HG02759 (cell line): Measurements from ENCODE around the gene TOM1.
"Not testable (repeated sequence)": the region's sequence is repeated elsewhere in the genome, so short reads cannot be mapped to it uniquely, and the experiment has no call there.

Experiments
- ATAC-seq: cut with Tn5 transposase; IDR thresholded peaks from one replicate; pipeline ENCODE4 v1.9.1; 2021; ENCODE audit warnings: mild to moderate bottlenecking, moderate library complexity; ENCODE audit not compliant: unreplicated experiment

Gene TOM1

GRCh38 chr22:35393116-35394010, 93.7 kb downstream of the TOM1 start:
- no peak for ATAC-seq

- no peak for ATAC-seq
These were observed 94.3 kb downstream of the TOM1 start for GRCh38 chr22:35394011-35394312.

DNA sequence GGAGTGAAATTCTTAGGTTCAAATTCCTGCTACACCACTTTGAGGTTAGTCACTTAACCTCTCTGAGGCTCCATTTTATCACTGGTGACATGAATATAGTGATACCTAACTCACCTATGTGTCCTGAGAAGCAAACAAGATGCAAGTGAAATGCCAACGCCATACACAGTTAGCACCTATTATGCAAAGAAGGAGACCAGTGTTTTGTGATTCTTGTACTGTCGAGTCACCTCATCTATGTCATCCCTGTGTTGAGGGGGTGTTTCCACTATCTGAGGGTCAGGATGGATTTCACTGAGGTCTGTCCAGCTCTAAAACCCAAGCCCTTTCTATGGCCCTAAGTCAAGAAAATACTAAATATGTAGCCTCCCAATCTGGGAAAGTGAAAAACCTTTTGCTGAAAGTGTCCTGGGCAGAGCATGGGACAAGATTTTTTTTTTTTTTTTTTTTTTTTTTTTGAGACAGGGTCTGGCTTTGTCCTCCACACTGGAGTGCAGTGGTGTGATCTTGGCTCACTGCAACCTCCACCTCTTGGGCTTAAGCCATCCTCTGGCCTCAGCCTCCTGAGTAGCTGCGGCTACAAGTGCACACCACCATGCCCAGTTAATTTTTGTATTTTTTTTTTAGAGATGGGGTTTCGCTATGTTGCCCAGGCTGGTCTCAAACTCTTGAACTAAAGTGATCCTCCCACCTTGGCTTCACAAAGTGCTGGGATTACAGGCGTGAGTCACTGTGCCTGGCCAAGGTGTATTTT, 95.3 kb downstream of the TOM1 start:
- no peak for ATAC-seq

- not testable (repeated sequence) for ATAC-seq
These were observed 96.9 kb downstream of the TOM1 start for GRCh38 chr22:35396622-35397021.

DNA sequence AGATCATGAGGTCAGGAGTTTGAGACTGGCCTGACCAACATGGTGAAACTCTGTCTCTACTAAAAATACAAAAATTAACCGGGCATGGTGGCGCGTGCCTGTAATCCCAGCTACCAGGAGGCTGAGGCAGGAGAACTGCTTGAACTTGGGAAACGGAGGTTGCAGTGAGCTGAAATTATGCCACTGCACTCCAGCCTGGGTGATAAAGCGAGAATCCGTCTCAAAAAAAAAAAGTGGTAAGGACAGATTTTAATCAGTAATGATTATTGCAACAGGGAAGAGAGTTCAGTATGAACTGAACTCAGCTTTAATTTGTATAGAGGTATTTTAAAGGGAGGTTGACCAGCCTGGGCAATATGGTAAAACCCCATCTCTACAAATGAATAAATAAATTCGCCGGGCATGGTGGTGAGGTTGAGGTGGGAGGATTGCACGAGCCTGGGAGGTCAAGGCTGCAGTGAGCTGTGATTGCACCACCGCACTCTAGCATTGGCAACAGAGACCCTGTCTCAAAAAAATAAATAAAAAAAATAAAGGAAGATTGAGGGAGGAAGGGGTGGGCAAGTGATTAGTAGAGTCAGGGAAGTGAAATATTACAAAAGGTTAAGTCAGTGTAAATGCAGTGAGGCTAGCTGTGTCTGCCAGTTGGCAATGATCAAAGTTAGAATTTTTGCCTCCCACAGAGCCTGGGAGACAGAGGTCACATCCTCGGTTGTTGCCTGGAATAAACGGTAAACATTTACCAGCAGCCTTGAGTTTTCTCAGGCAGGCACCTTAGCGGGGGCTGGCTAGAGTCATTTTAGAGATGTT, 97.6 kb downstream of the TOM1 start:
- no peak for ATAC-seq
